NCI-H1417 (cell line): ENCODE data around the gene DCLK2.
A peak's percentile ranks its signal among the peaks of the same experiment; 100 is the strongest.

Experiments
- DNase-seq, 3 experiments: peaks; one replicate each; lab custom pipeline; 2025; lab: John Stamatoyannopoulos, UW

The DCLK2 gene

DNA sequence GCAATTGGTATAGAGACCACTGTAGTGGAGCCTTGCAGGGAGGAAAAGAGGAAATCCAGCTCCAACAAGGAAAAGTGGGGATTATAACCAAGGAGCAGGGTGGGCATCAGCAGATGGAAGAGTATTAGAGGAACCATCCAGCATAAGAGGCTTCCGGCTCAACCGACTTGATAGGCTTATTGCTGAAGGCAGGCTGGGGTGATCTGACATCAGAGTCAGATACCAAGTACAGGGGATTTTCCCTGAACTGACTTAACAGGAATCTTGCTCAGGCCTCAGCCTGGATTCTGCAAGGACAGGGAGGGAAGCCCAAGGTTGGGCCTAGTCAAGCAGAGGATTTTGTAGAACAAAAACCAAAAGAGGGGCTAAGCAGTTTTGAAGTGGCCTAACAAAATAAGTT, 129.6 kb downstream of the DCLK2 start:
- DNase-seq, result no peak

GRCh38 chr4:150209140-150209829, 131.0 kb downstream of the DCLK2 start:
- peak; percentile 16 to 58 (median 33) for DNase-seq

GRCh38 chr4:150211016-150211415, 132.8 kb downstream of the DCLK2 start:
- DNase-seq, result no peak

DNA sequence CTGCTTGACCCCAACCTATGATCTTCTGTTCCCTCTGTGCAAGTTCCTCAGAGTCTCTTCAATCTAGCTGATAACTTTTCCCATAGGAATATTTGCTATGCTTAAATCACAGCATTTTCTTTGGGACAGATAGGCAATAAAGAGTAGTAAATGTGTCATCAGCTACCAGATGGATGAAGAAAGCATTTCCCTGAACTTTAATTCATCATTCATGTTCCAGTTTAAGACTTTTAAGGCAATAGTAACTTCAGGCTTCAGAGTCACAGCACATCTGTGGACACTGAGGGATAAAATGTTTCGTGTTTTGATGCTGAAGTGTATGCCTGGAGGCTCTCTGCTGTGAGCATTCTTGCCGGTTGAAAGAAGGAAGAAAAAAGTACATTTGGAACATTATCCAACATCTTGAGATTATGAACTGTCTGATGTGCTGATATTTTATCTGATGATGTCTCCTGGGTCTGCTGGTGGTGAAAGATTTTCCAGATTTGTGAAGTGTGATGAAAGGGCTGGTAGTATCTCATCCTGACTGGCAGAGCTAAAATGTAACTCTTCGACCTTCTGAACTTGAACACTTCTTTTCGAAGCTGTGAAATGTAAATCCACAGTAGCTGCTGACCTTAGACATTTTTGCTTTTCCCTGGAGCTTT, 133.7 kb downstream of the DCLK2 start:
- DNase-seq, result no peak

GRCh38 chr4:150212485-150212884, 134.2 kb downstream of the DCLK2 start:
- no peak for DNase-seq

- no peak for DNase-seq
Observed at GRCh38 chr4:150212927-150213326, 134.7 kb downstream of the DCLK2 start.

- DNase-seq, result no peak
Observed at GRCh38 chr4:150215601-150216000, 137.4 kb downstream of the DCLK2 start.

DNA sequence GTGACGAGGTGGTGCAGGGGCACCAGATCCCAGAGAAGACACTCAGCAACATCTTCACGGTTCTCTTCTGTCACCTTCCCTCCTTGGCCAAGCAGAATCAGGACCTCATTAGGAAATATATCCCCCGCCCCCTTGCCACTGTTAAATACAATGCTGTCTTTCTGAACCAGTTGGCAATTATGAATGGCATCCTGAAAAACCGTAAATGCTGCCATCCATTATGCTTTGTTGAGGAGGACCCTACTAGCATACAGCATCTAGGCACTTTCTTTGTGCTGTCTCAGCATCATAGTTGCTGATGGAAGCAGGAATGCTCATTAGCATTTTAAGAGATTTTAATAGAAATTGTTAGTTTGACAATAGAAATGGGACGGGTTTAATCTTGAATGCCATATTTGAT, 138.5 kb downstream of the DCLK2 start:
- peak in 1 of 3 experiments; percentile 28 for DNase-seq

DNA sequence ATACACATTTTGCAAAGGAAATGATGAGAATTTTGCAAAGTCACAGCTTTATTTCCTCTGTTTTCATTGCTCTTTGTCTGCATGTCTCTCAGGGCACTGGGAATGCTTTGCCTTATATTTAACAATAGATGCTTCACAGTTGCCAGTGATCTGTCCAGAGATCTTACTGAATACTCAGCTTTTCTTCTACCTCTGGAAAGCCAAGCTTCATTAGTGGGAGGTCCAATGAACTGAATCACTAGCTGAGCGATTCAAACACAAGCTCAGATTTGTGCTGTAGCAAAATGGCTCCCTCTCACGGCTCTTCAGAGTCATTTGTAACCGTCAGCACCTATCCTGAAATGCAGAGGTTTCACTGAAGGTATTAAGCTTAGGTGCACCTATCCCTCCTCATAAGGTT, 138.9 kb downstream of the DCLK2 start:
- DNase-seq, result peak; percentile 13 to 88 (median 61)

DNA sequence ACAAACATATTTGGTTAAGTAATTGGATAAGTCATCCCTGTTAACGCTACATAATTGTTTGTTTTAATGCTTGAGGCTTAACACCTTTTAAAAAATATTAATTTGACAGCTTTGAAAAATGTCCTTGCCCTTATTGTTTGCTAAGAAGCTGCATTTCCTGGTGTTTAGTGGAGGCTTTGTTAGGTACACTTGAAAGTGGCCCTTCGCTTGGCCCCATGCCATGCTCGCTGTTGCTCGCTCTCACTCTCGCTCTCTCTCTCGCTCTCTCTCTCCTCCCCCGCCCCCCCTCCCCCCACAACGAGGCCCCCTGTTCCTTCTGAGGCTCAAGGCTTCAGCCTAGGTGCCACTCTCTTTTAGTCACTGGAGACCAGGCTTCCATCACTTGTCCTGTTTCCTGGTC, 139.6 kb downstream of the DCLK2 start:
- DNase-seq, result peak in 2 of 3 experiments; percentile 71 to 92

GRCh38 chr4:150218447-150218846, 140.2 kb downstream of the DCLK2 start:
- DNase-seq, result peak in 1 of 3 experiments; percentile 28

GRCh38 chr4:150219841-150220240, 141.6 kb downstream of the DCLK2 start:
- DNase-seq, result no peak

DNA sequence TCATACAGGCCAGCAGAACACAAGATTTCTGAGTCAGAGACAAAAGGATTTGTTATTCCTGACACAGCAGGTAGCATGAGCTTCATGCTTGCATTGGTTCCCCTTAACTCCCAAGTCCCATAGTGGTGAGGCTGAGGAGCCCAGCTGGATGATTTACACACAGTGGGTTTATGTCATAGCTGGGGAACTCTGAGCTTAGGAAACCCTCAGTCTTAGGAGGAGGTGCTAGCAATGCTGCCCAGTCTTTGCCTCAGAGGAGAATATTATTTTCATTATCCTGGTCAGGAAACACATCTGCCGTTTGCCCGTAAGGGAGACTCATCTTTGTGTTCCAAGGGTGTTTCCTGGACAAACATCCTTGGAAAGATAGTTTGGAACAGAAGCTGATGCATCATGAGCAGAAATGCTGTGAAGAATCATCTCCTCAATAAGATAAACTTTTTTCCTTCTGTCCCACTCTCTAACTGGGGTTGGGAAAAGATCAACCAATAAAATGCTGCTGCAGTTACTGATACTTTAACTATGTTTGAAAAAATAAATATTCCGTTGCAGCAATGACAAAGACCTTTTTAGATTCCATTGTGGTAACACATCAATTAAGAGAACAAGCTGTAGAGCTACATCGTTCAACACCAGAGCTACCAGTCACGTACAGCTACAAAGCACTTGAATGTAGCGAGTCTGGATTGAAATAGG, 146.8 kb downstream of the DCLK2 start:
- DNase-seq, result no peak

DNA sequence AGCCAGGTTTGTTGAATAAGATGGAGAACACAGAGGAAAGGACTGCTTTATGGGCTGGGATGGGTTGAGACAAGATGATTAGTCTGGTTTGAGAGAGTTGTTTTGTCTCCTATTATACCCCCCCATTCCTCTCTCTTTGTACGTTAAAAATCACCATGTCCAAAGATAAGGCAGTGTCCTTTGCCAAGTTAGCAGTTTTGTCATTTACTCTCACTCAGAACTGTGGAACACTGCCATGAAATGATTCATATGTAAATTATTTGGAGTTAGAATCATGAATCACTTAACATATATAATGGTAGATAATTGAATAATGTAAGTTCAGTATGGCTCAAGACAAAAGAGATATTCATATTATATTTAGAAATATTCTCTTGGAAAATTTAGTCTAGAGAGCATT, 151.3 kb downstream of the DCLK2 start:
- no peak for DNase-seq

DNA sequence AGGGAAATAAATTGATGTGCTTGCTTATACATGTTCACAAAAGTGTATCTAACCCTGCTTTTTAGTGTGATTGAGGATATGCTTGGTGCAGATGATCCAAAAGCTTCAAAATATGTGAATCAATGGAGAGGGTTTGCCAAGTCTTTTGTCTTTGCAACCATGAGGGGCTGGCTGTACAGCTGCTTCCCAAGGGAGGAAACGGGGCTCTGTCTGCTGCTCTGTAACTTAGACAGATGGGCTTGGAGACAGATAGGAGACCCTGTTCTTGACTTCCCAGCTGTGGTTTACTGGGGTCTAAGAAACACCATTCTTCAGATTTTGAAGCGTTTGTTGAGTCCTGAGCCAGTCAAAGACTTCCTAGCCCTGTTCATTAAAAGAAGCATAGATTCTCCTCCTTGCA, 152.3 kb downstream of the DCLK2 start:
- DNase-seq, result no peak

DNA sequence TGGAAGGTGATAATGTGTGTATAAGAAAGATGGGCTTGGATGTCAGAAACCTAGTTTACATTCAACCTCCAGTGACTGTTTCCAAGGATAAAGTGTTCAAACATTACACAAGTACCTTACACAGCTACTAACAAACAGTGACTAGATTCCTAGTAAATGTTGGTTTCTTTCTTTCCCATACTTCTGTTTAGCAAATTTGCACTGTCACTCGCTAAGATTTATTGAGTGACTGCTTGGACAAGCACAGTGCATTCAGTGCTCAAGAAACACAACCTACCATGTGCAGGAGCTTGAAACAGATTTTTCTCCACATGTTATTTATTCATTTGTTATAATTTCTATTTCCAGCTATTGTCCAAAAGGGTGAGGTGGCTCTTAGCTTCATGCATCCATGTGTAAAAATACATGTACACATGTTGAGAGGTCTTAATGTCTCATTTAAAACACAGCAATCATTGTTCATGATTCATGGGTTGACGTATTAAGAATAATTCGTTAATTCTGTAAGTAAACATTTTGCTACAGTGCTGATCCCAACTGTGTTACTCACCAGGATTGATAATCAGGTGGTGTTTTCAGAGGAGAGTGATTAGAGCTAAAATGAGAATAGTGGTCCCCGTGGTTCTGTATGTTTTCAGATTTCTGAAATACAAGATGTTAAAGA, 153.0 kb downstream of the DCLK2 start:
- peak in 1 of 3 experiments; percentile 21 for DNase-seq

DNA sequence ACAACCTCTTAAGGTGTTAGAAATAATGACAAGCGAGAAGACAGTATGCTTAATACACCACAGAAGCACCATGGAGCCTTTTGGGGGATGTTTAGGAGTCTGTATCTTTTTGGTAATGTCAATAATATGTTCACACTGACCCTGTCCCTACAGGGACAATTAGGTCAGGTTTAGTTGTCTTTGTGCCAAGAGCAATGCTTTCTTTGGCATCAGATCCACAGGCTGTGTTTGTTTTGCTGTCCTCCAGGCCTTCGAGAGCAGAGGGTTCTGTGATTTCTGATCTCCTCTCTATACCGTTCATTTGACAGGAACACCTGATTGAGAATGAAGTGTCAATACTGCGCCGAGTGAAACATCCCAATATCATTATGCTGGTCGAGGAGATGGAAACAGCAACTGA, 153.8 kb downstream of the DCLK2 start:
- DNase-seq, result peak in 1 of 3 experiments; percentile 30

GRCh38 chr4:150234246-150234645, 156.0 kb downstream of the DCLK2 start:
- no peak for DNase-seq

- DNase-seq, result no peak
Observed at GRCh38 chr4:150235317-150235716, 157.1 kb downstream of the DCLK2 start.

DNA sequence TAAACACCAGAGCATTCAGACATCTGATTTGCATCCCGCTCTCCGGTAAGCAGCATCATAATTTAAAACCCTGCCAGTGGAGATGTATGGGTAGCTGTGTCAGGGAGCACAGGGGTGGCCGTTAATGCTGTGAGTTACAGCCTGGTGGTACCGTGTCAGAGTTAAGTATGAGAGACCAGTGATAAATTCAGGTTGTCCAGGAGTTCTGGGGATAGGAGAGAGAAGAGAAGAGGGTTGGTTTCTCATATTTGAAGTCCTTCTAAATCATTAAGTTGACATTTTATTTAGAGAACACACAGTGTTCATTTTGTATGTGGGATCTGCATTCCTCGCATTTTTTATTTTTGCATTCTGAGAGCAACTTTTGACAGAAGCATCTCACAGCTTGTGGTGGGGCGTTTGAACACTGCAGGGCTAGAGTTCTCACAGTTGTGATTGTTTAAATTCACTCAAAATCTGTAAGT, 157.6 kb downstream of the DCLK2 start:
- DNase-seq, result no peak

GRCh38 chr4:150236626-150237025, 158.4 kb downstream of the DCLK2 start:
- DNase-seq, result no peak

DNA sequence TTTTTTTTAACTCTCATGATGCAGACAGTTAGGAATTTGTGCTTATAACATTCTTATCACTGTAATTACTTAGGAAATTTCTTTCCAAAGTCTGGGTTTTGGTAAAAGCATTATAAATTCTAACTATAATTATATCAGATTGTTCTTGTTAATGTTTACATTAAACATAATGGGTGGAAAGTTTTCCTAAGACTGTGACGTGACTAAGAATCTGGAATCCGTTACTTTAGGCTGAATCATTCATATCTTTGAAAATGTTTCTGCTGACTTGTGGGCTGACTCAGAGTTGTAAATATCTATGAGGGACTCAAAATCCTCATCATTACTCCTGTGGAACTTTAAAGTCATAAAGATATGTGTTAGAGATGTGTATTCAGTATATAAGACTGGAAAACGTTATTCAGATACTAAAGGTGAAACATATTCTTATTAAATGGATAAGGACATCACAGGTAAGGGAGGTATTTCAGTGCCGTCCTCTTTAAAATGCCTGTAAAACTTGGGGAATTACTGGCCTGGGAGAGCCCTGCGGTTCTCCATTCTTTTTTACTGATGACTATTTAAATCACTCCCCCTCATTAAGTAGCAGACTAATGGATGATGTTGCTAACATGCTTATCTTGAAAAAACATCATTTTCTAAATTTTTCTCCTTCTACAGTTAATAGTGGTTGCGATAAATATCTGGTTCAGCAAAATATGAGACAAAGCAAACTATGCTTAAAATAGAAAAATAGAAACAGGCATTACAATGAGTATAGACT, 159.0 kb downstream of the DCLK2 start:
- DNase-seq, result no peak
